NT2/D1 (cell line): Measurements from ENCODE around the gene SIKE1.

Experiments used
- SUZ12 ChIP-seq: IDR thresholded peaks from 2 replicates; pipeline ENCODE4 v1.6.1; 2011; ENCODE audit not compliant: insufficient read length, insufficient read depth; ENCODE audit errors: extremely low read depth
- YY1 ChIP-seq: IDR thresholded peaks from 2 replicates; pipeline ENCODE4 v1.6.1; 2011; ENCODE audit not compliant: insufficient read length, insufficient read depth
- ZNF274 ChIP-seq: IDR thresholded peaks from 2 replicates; pipeline ENCODE4 v1.6.1; 2011; ENCODE audit warnings: mild to moderate bottlenecking, low read depth, low read length

DNA sequence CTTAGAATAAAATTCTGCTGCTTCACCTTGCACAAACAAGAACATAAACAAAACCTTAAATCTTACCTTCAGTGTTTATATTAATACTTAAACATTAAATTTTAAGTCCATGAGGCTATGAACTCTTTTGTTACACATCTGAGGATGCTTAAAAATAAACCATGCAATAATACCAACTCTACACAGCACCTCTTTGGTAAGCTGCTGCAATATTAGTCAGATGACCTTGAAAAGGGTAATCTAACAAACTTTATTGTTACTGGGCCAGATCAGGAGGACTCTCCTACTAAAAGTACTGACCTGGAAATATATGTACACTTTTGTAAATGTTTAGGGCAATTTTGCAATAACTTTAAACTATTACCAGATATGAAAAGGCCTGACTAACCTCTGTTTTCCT, 763 bp downstream of the SIKE1 start:
- TF ChIP-seq ZNF274 (no peak), YY1 (no peak), SUZ12 (no peak)
